NCI-H82 treated with DMSO at 0.1 percent for 48 hours (cell line): ENCODE results near the gene ADAMTS2.
"Not testable (repeated sequence)": the region's sequence is repeated elsewhere in the genome, so short reads cannot be mapped to it uniquely, and the experiment has no call there.

Experiments
- DNase-seq: peaks from one replicate; lab custom pipeline; 2025; ENCODE audit not compliant: unreplicated experiment; lab: John Stamatoyannopoulos, UW

Gene ADAMTS2

DNA sequence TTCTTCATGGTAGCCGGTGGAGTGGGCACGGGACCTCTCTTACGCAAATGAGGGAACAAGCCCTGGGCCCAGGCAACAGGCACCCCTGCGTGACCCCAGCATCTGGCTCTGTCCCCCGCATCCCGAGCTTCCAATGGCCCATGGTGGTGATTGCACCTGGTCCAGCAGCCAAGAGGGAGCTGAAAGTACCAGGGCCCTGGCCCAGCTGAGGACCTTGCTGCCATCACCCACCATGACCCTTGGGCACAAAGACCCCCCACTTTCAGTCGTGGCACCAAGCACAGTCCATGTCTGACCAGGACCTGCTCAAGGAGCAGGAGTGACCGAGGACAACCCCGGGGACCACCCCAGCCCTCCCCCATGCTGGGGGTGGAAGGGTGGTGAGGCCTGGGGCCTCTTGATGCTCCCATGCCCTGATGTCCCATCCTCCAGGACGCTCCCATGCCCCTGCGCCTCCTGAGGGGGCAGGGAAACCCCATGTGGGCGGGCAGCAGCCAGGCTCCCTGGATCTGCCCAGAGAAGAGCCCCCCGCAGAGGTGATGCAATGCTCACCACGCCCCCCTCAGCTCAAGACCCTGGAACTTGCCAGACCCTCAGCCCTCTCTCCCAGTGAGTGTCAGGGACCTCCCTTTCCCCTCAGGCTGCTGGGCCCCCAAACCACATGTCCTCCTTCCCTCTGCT is 123.9 kb downstream of the ADAMTS2 start:
- DNase-seq: no peak

DNA sequence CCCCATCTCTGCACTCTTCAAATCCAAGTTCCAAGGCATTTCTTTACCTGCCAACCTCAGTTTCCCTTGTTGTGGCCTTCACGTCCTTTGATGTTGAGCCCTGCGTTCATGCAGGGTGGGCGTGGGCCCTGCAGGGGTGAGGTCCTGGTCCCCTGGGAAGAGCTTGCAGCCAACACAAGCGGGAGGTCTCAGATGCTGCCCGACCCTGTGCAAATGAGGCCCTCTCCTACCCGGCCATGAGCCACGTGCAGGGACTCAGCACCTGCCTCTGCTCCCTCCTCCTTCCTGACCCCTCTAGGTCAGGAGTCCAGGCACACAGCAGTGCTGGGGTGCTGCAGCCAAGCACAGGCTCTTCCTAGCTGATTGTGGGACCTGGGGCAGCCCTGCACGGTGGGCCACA is 124.5 kb downstream of the ADAMTS2 start:
- no peak for DNase-seq

DNA sequence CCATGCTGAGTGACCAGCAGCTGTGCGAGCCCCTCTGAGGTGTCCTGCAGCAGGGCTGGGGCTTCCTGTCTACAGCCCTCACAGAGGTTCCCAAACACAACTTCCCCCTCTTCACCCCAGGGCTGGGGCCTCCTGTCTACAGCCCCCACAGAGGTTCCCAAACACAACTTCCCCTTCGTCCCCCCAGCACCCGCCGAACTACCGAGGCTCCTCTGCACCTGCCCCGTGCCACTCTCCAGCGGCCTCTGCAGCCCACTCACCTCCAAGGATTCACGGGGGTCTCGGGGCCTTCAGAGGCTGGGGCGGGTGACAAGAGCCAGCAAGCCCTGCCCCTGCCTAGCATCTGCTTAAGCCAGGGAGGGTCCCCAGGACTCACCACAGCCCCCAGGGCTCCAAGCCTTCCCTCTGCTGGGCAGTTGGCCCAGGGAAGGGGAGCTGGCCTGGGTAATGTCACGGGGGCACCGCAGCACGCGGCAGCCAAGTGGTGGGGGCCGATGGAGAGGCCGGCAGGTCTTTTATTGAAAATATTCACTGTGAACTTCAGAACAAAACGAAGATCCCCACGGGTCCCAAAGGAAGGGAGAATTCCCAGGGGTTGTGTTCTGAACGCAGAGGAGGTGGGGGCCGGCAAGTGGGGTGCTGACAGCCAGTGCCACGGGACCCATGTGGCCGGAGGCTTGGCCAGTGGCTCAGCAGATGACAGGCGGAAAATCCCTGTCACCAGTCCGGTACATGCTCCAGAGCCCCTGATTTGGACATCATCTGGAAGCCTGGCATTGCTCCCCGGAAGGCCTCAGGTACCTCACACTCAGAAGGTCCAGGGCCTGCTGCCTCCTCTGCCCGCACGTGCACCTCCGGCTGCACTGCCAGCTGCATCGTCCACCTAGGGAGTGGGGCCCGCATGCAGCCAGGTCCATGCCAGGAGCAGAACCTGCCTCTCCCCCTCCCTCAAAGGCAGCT is 125.3 kb downstream of the ADAMTS2 start:
- no peak for DNase-seq

DNA sequence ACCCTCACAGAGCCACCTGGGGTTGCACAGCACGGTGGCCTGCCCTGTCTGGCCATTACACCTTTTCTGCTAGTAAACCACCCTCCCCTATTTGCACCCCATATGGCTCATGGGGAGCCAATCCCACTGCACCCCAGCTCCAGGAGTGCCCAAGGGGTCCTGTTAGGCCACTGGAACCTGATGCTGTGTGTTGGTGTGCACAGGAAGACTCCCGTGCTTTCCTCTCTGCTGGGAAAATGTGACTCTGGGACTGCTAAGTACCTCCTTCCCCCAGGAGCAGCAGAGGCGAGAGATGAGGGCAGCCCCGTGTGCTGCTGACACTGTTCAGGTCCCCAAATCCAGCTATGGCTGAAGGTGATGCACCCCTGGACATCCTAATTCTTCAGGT is 126.3 kb downstream of the ADAMTS2 start:
- no peak for DNase-seq

DNA sequence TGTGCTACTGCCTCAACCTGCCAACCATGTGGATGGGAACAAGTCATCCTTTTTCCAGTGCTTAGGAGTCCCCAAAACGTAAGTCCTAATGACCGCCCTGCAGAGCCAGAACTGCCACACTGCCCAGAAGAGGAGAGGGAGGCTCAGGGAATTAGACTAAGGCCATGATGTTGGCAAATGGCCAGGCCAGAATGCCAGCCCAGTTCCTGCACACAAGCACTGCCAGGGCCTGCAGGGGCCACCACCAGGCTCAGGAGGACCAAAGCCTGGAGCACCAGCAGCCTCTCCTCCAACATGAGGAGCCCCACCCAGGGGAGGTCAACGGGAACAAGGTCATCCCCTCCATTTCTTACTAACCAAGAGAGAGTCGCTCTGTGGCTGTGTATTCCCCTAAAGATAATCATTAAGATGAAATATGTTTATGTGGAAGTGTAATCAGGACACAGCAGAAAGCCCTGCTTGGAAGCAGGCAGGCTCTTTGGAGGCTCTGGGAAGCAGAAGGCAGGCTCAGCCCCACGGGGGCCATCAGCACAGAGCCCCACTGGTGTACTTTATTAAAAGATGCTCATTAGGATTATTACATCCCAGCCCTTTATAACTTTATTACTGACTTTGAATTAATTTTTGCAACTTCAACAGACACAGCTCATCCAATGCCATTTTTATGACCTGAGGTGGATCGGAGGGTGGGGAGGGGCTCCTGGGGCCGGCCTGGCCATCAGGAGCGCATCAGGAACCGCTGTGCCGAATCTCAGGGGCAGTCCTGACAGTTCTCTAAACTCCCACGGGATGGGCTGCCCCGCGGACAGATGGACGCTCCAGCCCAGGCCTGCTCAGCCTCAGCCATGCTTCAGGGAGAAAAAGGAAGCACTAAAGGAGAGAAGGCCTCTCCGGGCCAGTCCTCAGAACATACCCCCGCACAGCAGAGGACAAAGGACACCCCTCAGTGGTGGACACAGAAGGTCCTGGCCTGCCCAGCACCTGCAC is 127.0 kb downstream of the ADAMTS2 start:
- DNase-seq: no peak

DNA sequence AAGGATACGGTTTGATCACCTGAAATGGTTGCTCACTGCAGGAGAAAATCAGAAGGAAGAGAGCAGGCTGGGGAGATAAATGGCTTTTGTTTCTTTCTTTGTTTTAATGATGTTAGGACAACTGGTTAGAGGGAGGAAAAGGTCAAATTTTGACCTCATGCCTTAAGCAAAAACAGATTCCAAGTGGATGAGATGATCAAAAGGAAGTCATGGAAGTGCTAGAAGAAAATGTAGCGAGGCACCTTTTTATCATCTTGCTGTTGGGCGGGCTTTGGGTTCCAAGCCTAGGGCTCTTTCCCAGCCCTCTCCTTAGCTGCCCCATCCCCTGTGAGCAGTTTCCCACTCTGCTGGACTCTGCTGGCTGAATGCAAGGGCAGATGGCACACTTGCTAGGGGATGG is 127.9 kb downstream of the ADAMTS2 start:
- no peak for DNase-seq

DNA sequence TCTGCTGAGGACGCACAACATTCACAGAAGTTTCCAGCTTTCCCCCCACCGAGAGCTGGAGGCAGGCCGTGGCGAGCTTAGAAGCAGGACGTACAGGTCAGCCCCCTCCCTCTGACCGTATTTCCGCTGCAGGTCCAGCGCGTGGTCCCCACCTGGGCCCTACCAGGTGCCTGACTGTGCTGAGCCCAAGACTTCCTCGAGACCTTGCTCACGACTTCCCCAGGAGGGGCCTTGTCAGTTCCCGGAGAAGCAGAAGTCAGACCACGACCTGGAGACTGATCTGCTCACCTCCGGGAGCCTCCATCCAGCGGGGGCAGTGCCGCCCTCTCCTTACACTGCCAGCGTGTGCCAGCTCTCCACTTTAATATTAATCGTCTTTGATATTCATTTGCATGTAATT is 128.9 kb downstream of the ADAMTS2 start:
- DNase-seq: not testable (repeated sequence)

DNA sequence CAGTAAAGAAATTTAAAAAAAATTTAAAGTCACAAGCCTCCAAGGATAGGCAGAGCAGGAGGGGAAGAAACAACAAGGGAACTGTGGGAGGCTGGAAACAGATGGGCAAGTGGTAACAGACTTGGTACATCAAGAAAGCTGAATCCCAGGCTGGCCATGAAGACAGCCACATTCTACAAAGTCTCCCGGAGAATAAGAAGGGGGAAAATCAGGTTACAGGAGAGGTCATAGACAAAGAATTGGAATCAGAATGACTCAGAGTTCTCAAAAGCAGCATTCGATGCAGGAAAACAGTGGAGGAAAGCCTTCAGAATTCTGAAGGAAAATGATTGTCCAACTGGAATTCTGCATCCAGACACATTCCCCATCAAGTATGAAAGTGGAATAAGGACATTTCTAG is 129.7 kb downstream of the ADAMTS2 start:
- DNase-seq: no peak

DNA sequence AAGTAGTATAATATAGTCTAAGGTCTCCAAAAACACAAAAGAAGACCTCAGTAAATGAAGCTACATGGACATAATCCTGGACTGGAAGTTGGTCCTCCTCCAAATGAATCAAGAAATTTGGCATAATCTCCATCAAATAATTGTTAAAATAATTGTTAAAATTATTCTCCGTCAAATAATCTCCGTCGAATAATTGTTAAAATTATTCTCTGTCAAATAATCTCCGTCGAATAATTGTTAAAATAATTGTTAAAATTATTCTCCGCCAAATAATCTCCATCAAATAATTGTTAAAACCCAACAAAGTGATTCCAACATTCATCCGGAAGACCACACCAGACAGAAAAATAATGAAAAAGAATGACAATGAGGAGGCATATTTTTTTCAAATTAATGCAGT is 130.6 kb downstream of the ADAMTS2 start:
- DNase-seq: no peak

DNA sequence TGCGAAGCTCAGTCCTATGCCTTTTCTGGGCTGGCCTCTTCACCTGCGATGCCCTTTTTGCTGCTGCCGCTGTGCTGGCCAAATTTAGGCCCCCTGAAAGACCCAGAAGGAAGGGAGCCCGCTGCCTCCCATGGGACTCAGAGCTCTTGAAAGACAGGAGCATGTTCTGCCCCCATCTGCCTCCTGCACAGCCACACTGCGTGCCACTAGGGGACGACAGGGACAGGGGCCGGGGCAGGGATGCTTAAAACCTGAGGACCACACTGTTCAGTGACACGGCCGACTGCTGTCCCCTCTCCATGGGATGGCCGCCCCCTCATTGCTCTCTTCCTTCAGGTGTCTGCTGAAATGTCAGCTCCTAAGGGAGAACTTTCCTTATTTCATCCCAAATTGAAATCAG is 132.4 kb downstream of the ADAMTS2 start:
- DNase-seq: no peak

DNA sequence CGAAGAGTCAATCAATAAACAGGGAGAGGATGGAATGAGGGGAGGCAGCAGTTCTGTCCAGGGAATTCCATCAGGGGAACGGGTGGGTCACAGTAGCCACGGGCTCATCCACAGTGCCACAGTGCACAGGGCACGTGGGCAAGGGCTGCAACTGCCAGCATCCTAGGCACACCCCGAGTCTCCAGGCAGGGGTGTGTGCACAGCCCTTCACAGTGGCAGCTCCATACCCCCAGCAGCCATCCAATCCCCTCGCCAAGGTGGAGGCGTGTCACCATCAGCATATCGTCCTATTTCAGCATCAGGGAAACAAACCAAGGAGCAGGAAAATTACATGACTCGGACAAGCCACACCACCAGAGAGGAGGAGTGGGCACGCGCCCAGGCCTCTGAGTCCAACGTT is 133.6 kb downstream of the ADAMTS2 start:
- DNase-seq: no peak

DNA sequence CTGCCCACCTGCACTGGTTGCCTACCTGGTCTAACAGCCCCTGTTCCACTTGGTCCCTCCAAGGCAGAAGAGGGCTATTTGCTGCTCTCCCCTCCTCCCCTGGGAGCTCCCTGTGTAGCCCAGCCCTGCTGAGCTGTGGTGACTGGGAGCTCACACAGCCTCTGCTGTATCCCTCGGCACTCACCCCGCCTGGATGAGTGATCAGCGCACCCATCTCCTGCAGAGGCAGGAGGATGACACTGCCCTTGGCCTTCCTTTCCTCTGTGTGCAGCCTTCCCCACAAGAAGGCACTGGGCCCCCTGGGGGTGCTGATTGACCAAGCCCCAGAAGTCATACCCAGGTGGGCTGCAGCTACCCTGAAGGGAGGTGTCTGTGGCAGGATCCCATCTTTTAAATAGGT is 134.2 kb downstream of the ADAMTS2 start:
- no peak for DNase-seq

DNA sequence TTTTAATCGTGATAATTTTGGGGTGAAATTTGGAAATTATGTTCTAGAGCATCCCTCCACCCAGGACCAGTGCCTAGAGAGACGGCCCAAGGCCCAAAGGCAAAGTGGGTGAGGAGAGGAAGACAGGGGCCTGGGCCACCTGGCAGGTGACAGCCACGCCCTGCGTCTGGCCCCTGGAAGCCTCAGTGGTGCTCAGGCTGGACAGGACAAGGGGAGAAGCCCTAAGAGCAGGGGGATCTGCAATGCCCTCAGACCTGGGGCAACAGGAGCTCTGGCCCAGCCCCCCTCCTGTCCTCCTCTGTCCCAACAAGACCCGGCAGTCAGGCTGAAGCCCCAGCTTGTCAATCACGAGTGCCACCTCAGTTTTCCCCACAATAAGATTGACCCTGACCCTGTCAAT is 134.8 kb downstream of the ADAMTS2 start:
- no peak for DNase-seq

DNA sequence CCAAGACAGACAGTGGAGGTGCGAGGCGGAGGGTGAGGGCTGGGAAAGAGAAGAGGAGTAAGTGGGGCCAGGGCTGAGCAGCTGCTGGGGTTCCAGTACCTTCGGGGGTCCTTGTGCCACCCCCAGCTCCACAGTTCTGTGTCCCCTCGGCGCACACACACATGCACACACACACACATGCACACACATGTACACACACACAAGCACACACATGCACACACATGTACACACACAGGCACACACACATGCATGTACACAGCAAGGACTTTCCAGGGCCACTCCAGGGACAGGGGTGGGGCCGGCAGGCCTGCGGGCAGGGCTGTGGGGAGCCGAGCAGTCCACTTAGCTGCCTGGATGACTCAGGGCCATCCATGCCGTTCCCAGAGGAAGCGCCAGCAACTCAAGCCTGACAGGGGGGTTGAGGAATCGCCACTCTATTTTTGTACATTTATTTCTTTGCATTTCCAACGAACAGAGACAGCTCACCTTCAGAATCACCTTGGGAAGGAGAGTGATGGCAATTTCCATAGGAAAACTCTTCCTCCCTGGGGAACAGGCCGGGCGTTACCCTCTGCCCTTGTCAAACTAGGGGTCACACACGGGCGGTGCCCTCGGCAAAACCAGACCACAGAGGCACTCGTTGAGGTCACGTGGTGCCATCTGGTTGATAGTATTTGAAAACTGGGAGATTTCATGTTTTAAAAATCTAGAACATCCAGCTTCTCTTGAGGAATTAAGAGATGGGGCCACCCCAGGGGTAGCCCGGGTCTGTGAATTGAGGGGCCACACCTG is 135.7 kb downstream of the ADAMTS2 start:
- DNase-seq: no peak

DNA sequence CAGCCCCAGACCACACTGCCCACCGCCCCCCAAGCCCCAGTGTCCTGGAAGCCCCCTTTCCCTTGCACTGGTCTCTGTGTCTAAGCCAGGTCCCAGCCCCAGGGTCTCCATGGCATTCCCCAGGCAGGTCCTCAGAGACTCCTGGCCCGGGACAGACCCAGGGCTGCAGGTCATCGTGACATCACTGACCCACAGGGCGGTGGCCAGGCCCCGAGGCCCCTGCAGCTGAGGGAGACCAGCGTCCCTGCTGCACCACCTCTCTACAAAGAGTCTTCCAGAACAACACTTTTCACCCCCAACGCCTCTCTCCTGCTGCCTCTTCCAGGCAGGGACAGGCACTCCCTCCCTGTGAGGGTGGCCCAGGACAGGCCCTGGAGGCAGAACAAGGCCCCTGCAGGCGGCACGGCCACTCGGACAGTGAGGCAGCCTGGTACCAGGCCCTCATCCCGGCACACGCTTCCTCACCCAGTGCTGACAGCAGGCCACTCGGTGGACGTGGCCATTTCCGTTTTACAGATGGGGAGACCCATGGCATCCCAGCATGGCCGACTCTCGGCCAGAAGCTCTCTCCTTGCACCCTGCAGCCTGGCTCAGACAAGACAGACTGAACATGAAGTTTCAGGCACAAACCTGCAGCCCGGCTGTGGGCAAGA is 136.4 kb downstream of the ADAMTS2 start:
- no peak for DNase-seq

DNA sequence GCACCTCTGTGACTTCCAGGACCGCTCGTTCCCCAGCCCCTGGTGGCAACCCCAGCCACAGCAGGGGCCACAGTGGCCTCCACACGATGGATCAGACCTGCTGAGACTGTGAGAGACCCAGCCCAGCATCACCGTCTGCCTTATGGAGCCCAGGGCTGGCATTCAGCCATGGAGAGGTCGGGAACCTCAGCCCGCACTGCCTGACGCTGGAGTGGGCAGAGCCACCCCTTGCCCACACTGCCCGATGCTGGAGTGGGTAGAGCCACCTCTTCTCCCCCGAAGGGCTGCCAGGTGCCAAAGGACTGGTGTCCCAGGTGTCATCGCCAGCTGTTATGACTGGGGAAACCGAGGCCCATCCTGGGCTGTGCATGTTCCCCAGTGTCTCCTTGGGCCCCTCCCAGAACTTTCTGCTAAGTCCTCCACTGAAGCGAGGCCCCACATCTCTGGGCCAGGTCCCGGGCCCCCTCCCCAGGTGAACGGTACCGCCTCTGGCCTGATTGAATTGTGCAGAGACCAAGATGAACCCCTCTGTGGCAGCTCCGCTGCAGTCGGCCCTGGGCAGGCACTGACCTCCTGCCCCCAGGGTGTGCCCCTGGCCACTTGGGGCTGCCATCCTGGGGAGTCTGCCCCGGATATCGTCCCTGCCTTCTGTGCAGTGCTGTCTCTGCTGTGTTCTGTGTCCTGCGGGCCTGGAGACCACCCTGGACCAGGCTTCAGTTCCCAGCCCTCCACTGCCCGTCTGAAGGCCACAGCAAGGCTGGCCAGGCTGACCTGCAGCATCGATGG is 137.1 kb downstream of the ADAMTS2 start:
- no peak for DNase-seq

DNA sequence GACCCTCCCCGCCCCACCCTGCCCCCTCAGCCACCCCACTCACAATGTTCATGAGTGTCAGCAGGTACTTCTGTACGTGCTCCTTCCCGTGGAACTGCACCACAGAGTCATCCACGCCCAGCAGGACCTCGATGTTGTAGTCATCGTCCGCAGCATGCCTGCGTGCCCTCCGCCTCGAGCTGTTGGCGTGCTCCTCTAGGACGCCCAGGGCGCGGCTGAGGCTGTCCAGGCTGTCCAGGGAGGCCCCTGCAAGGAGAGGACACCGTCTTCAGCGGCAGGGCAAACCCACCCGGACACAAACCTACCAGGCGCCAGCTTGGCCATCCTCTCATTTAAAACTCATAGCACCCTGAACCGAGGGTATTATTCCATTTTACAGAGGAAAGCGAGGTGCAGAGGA is 137.8 kb downstream of the ADAMTS2 start:
- no peak for DNase-seq

DNA sequence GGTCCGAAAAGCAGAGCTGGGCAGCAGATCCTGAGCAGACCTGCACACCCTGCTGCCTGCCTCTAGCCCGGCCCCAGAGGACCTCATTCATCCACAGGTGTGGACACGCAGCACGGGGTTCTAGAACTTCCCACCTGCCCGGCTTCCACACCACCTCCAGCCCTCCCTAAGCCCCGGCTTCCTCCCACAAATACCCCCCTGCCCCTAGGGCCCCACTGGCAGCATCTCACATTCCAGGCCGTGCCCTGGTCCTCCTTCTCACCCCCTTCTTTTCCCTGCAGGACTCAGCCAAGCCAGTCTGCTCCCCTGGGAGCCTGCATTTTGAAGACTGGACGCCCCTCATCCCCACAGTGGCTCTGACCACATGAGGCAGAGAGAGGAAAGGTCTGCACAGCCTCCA is 138.9 kb downstream of the ADAMTS2 start:
- DNase-seq: no peak

DNA sequence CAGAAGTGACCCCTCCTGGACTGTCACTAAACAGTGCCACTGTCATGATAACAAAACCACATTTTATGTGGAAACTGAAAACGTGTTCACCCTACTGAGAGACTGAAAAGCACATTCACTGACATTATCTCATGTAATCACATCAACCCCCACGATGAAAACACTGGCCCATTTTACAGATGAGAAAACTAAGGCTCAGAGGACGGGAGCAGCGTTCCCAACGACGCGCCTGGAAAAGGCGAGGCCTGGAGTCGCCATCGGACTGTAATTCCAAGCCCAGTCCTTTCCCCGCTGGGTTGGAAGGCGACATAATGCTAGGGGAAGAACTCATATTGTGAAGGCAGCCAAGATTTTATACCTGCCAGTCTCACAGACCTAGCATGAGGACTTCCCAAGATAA is 140.0 kb downstream of the ADAMTS2 start:
- DNase-seq: no peak
